DOHH2 (cell line): ENCODE measurements around the gene DUSP3.

Experiments used
- EZH2phosphoT487 ChIP-seq: fragments of 200-600 bp; sonication (generic); IDR thresholded peaks from 2 replicates; pipeline ENCODE4 v1.6.1; 2017; ENCODE audit warnings: borderline replicate concordance, mild to moderate bottlenecking, antibody characterized with exemption, low read length, moderate library complexity, mixed read lengths
- TF ChIP-seq, protein P1 (sequence below): fragments of 200-600 bp; sonication (generic); IDR thresholded peaks from one replicate; pipeline ENCODE4 v1.5.1; 2014; ENCODE audit warnings: antibody characterized with exemption, mild to moderate bottlenecking, low read depth, low read length; ENCODE audit not compliant: poor library complexity, severe bottlenecking

DNA sequence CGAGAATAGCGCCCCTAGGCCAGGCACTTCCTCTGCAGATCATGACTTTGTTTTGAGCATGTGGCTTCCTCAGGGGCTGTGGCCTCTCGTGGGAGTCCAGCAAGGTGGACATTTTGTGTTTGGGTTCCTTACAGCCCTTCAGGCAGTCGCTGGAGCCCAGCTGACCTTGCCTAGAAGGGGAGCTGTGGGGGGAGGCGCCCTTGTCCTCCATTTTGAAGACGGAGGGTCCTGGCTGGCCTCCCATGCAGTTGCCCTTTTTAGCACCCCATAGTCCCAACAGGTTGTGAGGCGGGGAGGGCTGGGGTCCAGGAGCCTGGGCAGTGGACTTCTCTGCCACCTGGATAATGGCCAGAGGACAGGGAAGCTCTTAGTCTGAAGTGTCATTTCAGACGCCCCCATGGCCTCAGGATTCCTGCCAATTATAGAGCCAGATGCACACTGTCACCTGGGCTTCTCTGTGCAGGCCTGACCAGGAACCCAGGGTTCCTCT lies 21.6 kb downstream of the DUSP3 start:
- TF ChIP-seq, protein P1, sequence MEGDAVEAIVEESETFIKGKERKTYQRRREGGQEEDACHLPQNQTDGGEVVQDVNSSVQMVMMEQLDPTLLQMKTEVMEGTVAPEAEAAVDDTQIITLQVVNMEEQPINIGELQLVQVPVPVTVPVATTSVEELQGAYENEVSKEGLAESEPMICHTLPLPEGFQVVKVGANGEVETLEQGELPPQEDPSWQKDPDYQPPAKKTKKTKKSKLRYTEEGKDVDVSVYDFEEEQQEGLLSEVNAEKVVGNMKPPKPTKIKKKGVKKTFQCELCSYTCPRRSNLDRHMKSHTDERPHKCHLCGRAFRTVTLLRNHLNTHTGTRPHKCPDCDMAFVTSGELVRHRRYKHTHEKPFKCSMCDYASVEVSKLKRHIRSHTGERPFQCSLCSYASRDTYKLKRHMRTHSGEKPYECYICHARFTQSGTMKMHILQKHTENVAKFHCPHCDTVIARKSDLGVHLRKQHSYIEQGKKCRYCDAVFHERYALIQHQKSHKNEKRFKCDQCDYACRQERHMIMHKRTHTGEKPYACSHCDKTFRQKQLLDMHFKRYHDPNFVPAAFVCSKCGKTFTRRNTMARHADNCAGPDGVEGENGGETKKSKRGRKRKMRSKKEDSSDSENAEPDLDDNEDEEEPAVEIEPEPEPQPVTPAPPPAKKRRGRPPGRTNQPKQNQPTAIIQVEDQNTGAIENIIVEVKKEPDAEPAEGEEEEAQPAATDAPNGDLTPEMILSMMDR: no peak
- TF ChIP-seq EZH2phosphoT487: no peak
